SIG-M5 treated with dmso at 0.1 percent for 504 hours (cell line): ENCODE data around the gene TULP4.

Experiments
- DNase-seq: peaks from one replicate; lab custom pipeline; 2025; ENCODE audit not compliant: unreplicated experiment; lab: John Stamatoyannopoulos, UW

The TULP4 gene

GRCh38 chr6:158497620-158498019 is 185.4 kb downstream of the TULP4 start:
- no peak for DNase-seq

DNA sequence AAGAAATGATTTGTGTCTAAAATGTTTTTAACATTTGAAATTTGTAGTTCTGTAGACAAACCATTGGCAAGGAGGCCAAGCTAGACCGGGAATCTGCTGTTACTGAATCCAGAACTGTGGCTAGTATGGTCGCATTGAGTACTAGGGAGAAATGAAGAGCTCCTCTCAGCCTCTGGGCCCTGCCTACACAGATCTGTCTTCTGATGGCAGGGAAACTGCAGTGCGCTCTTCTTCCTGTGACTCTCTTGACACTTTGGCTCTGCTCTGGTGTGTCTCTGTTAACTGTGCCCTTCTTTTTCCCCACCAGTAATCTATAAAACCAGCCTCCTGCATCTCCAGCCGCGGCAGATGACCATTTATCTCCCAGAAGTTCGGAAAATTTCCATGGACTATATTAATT is 186.1 kb downstream of the TULP4 start:
- DNase-seq = no peak

- DNase-seq = no peak
Measured at GRCh38 chr6:158499601-158500000, 187.3 kb downstream of the TULP4 start.

DNA sequence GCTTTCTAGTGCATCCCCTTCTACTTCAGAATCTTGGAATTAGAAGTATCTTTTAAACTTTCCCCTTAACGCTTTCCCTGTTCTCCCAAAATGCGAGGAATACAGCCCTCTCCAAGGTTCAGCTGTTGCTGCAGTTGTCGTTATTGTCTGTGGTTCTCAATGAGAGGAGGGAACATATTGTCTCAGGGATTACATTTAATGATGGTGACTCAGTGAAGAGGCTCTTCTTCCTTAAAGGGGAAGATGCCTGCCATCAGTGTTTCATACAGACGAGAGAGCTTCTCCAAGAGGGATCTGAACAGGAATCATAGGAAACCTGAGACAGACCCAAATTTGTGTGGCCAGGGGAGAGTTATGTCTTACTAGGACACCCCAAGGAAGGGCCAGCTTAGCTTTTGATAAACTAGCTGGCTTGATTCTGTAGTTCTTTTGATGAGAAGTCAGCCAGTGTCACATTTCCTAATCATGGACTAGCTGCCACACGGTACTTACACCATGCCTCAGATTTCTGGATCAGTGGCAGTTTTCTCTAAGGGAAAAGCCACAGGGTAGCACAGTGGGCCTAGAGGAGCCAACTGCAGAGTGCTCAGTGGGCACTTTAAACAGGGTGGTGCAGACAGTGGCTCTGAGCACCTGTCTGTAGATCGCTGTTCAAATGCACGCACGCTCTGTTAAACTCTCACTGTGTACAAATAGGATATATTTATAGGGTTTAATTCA is 187.9 kb downstream of the TULP4 start:
- no peak for DNase-seq

DNA sequence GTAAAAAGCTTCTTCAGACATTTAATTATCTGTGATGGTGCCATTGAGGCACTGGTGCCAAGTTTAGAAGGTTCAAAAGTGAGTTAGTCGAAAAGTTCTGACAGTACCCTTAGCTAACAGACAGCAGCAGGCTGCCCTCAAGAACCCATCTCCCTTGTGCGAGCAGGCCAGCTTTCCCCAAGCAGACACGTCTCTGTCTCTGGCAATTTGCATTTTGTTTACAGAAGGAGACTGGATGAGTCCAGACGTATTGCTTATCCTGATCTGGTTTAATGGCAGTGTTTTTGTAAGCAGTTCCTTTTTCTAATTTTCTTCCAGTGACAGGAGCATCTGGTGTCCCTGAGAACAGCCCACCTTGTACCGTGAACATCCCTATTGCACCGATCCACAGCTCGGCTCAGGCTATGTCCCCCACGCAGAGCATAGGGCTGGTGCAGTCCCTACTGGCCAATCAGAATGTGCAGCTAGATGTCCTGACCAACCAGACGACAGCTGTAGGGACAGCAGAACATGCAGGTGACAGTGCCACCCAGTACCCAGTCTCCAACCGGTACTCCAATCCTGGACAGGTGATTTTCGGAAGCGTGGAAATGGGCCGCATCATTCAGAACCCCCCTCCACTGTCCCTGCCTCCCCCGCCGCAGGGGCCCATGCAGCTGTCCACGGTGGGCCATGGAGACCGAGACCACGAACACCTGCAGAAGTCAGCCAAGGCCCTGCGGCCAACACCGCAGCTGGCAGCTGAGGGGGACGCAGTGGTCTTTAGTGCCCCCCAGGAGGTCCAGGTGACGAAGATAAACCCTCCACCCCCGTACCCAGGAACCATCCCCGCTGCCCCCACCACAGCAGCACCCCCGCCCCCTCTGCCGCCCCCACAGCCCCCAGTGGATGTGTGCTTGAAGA is 189.3 kb downstream of the TULP4 start:
- no peak for DNase-seq

- DNase-seq = no peak
Measured at GRCh38 chr6:158502263-158502950, 190.1 kb downstream of the TULP4 start.

GRCh38 chr6:158503222-158503621 is 191.0 kb downstream of the TULP4 start:
- no peak for DNase-seq

DNA sequence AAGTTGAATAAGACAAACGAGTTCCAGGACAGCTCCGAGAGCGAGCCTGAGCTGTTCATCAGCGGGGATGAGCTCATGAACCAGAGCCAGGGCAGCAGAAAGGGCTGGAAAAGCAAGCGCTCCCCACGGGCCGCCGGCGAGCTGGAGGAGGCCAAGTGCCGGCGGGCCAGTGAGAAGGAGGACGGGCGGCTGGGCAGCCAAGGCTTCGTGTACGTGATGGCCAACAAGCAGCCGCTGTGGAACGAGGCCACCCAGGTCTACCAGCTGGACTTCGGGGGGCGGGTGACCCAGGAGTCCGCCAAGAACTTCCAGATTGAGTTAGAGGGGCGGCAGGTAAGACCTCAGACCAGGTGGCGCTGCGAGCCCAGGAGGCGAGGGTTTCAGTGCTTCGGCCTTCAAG is 191.6 kb downstream of the TULP4 start:
- no peak for DNase-seq

DNA sequence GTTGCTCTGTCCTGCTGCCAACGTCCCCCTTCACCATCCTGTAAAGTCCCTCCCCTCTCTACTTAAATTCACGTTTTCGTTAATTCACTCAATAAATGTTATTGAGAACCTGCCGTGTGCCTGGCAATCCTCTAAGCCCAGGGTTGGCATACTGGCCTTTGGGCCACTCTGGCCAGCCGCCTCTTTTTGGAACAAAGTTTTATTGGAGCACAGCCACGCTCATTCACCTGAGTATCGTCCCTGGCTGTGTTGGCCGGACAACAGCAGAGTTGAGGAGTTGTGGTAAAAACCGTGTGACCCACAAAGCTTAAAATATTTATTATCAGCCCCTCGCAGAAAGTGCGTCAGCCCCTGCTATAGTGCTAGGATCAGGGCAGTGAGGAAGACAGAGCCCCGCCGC is 192.9 kb downstream of the TULP4 start:
- DNase-seq = no peak

GRCh38 chr6:158506601-158507000 is 194.3 kb downstream of the TULP4 start:
- no peak for DNase-seq

- DNase-seq = no peak
Measured at GRCh38 chr6:158507174-158507573, 194.9 kb downstream of the TULP4 start.

DNA sequence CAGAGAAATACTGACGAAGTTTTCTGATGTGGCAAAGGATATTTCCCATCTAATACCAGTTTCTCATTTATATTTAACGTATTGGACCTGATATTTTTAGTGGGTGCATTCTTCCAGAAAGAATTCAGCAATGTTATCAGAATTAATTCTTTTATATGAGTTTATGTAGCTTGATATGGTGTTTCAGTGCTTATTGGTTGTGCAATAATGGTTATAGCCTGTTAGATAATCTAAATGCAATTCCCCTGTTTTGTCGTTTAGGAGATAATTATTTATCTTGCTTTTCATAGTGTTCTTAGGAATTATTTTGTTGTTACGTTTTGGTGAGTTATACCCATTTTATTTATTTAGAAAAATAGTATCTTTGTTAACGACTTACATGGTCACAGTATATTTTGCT is 196.2 kb downstream of the TULP4 start:
- no peak for DNase-seq

GRCh38 chr6:158509465-158509864 is 197.2 kb downstream of the TULP4 start:
- no peak for DNase-seq

- DNase-seq = no peak
Measured at GRCh38 chr6:158512809-158513208, 200.5 kb downstream of the TULP4 start.

DNA sequence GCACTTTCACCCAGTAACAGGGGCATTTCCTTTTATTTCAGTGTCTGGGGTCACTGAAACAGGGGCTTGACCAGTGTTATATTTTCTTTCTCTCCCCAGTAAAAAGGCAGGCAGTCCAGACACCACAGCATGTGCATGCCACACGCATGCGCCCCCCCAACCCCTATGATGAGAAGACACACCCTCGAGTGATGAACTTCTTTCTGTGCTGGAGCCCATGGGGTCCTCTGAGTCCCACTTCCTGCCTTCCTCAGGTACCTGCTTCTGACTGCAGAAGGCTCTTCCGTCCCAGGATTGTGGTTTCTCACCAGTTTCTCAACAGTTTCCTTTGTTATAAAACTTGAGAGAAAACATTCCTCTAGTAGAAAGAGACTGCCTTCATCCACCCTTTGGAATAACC is 201.9 kb downstream of the TULP4 start:
- DNase-seq = no peak

DNA sequence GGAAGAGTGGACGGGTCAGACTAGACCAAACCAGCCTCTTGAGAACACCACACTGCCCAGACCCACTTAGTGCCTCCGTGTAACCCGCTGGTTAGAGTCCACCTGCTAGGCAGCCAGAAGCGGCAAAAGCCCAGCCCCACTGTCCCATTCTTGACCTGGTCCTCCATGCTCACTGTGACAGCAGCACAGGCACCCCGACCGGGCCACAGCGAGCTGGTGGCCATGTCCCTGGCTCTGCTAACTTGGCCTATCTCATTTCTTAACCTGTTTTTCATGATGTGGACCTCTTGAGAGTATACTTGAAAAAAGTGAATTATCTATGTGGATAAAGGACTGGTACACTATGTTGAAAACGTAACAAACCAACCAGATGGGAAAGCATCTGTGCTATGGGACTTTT is 202.7 kb downstream of the TULP4 start:
- DNase-seq = no peak

DNA sequence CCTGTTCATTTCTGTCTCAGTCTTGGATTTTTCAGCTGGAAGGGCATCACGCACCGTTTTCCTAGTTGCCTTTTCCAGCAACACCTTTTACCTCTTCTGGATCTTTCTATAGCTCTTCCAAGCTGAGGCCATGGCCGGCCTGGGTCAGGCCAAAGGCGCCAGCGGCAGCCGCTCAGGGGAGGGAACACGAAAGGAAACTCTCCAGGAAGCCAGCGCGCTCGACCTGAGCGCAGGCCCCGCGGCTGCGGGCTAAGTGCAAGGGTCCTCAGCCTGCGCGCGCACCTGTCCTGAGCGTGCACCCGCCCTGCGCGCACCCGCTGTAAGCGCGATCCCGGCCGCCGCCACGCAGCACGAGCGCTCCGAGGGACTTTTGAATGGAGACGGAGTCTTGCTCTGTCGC is 203.8 kb downstream of the TULP4 start:
- DNase-seq = no peak

DNA sequence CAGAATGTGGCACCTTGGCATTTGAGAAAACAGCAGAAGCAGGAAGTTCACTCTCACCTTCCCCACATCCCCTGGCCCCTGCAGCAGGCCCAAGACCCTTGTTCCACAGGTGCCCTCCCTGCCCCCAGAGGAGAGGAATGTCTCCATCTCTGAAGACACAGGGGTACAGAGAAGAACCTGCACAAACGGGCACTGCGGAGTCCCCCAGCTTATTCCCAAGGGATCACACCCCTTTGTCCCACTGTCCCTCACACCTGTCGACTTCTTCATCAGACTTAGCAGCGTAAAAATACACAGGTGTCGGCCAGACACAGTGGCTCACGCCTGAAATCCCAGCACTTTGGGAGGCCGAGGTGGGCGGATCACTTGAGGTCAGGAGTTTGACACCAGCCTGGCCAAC is 204.8 kb downstream of the TULP4 start:
- DNase-seq = no peak

GRCh38 chr6:158517581-158517980 is 205.3 kb downstream of the TULP4 start:
- DNase-seq = no peak

GRCh38 chr6:158518191-158519127 is 206.2 kb downstream of the TULP4 start:
- peak; percentile 64 for DNase-seq

DNA sequence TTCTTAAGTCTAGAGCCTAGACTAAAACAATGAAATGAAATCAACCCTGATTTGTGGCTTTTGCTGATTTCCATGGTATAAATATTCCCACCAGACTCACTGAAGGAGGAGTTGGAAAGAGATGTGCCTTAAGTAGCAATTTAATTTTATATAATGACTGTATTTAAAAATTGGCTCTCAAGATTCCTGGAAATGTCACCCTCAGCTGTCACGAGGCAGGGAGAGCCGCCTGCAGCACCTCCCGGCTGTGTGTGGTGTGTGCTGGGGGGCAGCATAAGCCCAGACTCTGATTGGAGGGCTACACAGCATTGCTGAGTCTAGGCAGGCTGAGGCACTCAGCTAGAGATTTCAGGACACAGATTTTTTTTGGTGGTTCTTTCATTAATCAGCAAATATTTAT is 207.0 kb downstream of the TULP4 start:
- no peak for DNase-seq
